HepG2 (cell line): Measurements from ENCODE around the gene IMMT. TPM values are rescaled to one million over a fixed set of nuclear protein-coding genes. Genes with fewer than 3 reads are reported as not detected.

ENCODE experiments used
- ETV6 ChIP-seq: sonication (generic); formaldehyde crosslinking; conservative IDR thresholded peaks from 2 replicates; pipeline ENCODE4 v1.4.0; 2020; ENCODE audit warnings: missing genetic modification reagents
- FOXP4 ChIP-seq: sonication (generic); formaldehyde crosslinking; IDR thresholded peaks from 2 replicates; pipeline ENCODE4 v1.4.0; 2020; ENCODE audit warnings: missing genetic modification reagents
- HNRNPK ChIP-seq: fragments of 200-400 bp; formaldehyde crosslinking; IDR thresholded peaks from 2 replicates; pipeline ENCODE4 v1.6.1; 2018; ENCODE audit warnings: low read length, low read depth, moderate library complexity, mild to moderate bottlenecking; ENCODE audit not compliant: poor library complexity, severe bottlenecking
- HOXA3 ChIP-seq: sonication (generic); formaldehyde crosslinking; IDR thresholded peaks from 2 replicates; pipeline ENCODE4 v1.5.0; 2020; ENCODE audit warnings: missing genetic modification reagents
- HOXA9 ChIP-seq: sonication (generic); formaldehyde crosslinking; IDR thresholded peaks from 2 replicates; pipeline ENCODE4 v1.8.1; 2022; ENCODE audit warnings: missing genetic modification reagents, mild to moderate bottlenecking, moderate library complexity, borderline replicate concordance
- JUN ChIP-seq: sonication (generic); formaldehyde crosslinking; IDR thresholded peaks from 2 replicates; pipeline ENCODE4 v1.4.0; 2020; ENCODE audit warnings: mild to moderate bottlenecking, missing genetic modification reagents
- KDM6A ChIP-seq: IDR thresholded peaks from 2 replicates; pipeline ENCODE4 v1.6.1; 2016; ENCODE audit warnings: low read depth
- MBNL3 ChIP-seq: fragments of 250-450 bp; sonication (Bioruptor Pico); conservative IDR thresholded peaks from 2 replicates; pipeline ENCODE4 v1.8.0; 2022; ENCODE audit warnings: mild to moderate bottlenecking, inconsistent platforms
- MED13 ChIP-seq: sonication (generic); formaldehyde crosslinking; IDR thresholded peaks from 2 replicates; pipeline ENCODE4 v1.5.0; 2020; ENCODE audit warnings: missing genetic modification reagents
- SAP130 ChIP-seq: IDR thresholded peaks from 2 replicates; pipeline ENCODE4 v1.6.1; 2016; ENCODE audit warnings: low read depth
- SSRP1 ChIP-seq: IDR thresholded peaks from 2 replicates; pipeline ENCODE4 v1.6.1; 2016; ENCODE audit warnings: control low read depth
- UBTF ChIP-seq: sonication (generic); formaldehyde crosslinking; IDR thresholded peaks from 2 replicates; pipeline ENCODE4 v1.4.0; 2020; ENCODE audit warnings: mild to moderate bottlenecking, missing genetic modification reagents
- YEATS4 ChIP-seq: sonication (generic); formaldehyde crosslinking; IDR thresholded peaks from 2 replicates; pipeline ENCODE4 v1.4.0; 2020; ENCODE audit warnings: missing genetic modification reagents, borderline replicate concordance
- ZFY ChIP-seq: sonication (generic); formaldehyde crosslinking; IDR thresholded peaks from 2 replicates; pipeline ENCODE4 v1.4.0; 2020; ENCODE audit warnings: missing genetic modification reagents
- ZNF143 ChIP-seq: sonication (generic); formaldehyde crosslinking; IDR thresholded peaks from 2 replicates; pipeline ENCODE4 v1.4.0; 2020; ENCODE audit warnings: missing genetic modification reagents
- ZNF281 ChIP-seq: sonication (generic); formaldehyde crosslinking; IDR thresholded peaks from 2 replicates; pipeline ENCODE4 v1.4.0; 2020; ENCODE audit warnings: missing genetic modification reagents, borderline replicate concordance
- ZNF362 ChIP-seq: sonication (generic); formaldehyde crosslinking; IDR thresholded peaks from 2 replicates; pipeline ENCODE4 v1.4.0; 2020; ENCODE audit warnings: missing genetic modification reagents, mild to moderate bottlenecking, borderline replicate concordance
- ZNF550 ChIP-seq: sonication (generic); formaldehyde crosslinking; IDR thresholded peaks from 2 replicates; pipeline ENCODE4 v1.4.0; 2020; ENCODE audit warnings: mild to moderate bottlenecking, missing genetic modification reagents, borderline replicate concordance
- ZNF770 ChIP-seq: sonication (generic); formaldehyde crosslinking; IDR thresholded peaks from 2 replicates; pipeline ENCODE4 v1.5.0; 2020; ENCODE audit warnings: mild to moderate bottlenecking, missing genetic modification reagents
- polyA plus RNA-seq, 8 experiments: library from polyadenylated mRNA; depleted of rRNA in 3 of 8; stranded (reverse) in 7 of 8; unstranded in 1 of 8; fragments of >200 nt; fragmentation: Illumina TruSeq in 4 of 8; extraction: Trizol in 4 of 8; gene quantifications; 2 replicates each; pipeline versions ENCODE4 v1.2.1 to v1.2.3, GENCODE V29; 2011 to 2016; ENCODE audit warnings: low read depth in 4 of 8, missing spikeins in 1 of 8, mixed read lengths in 1 of 8; ENCODE audit not compliant: insufficient read depth in 1 of 8
- total RNA-seq, 5 experiments: library from RNA; depleted of rRNA; stranded (reverse); fragments of >200 nt; fragmentation: Illumina TruSeq; extraction: Trizol; gene quantifications; 2 replicates each; pipeline ENCODE4 v1.2.3, GENCODE V29; 2016; ENCODE audit warnings: low read depth in 1 of 5

Gene IMMT
- total and polyA plus RNA-seq, 2 of the 13 experiments (the other 11 are each of a cell fraction or from before 2014, with no cell fraction given): 63.5 to 119 TPM

- TF ChIP-seq FOXP4 (CRISPR knock-in tag) (peak; percentile 36; the same call in 1 of the 2 replicates), ZNF362 (CRISPR knock-in tag) (peak; percentile 64; the same call in 1 of the 2 replicates), UBTF (CRISPR knock-in tag) (peak; percentile 85), KDM6A (CRISPR knock-in tag) (no peak), HNRNPK (peak; percentile 59), MBNL3 (no peak), HOXA3 (peak; percentile 90), JUN (CRISPR knock-in tag) (peak; percentile 70), ZNF550 (CRISPR knock-in tag) (peak; percentile 42; the same call in 1 of the 2 replicates), SAP130 (CRISPR knock-in tag) (peak; percentile 91), ZNF143 (CRISPR knock-in tag) (peak; percentile 78), MED13 (CRISPR knock-in tag) (no peak), ZFY (CRISPR knock-in tag) (peak; percentile 96), HOXA9 (CRISPR knock-in tag) (peak; percentile 77; the same call in 1 of the 2 replicates), ZNF281 (CRISPR knock-in tag) (no peak), ETV6 (peak; percentile 76; the same call in 1 of the 2 replicates), ZNF770 (CRISPR knock-in tag) (no peak; the same call in 1 of the 2 replicates), SSRP1 (CRISPR knock-in tag) (peak; percentile 90; the same call in 1 of the 2 replicates), YEATS4 (CRISPR knock-in tag) (peak; percentile 100)
These were observed at the start of gene IMMT (continued) for GRCh38 chr2:86195055-86195807.
